ENCODE data around the gene XIST. TPM values are rescaled to one million over a fixed set of nuclear protein-coding genes. Genes with fewer than 3 reads are reported as not detected.

The XIST gene
- total RNA-seq, 1 experiment from 2014 or later = 1.4 TPM

DNA sequence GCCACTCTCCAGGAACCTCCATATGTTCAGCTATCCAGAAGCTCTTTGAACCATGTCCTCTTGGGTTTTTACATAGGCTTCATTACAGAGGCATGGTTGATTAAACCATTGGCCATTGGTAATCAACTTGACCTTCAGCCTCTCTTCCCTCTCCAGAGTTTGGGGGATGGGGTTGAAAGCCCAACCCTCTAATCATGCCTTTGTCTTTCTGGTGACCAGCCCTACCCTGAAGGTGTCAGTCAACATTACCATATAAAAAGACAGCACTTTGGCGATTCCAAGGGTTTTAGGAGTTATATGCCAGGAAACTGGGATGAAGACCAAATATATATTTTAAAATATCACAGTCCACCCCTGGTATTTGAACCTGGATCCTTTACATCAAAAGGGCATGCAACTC, 67.0 kb downstream of the XIST start:
- H4K91ac ChIP-seq (ENCODE audit: insufficient read length, low read depth, low read length) = no peak overlapping the region
- H3K4me1 ChIP-seq (ENCODE audit: insufficient read depth, low read length) = no peaks in the 10 kb centered on the region
- H2BK120ac ChIP-seq (ENCODE audit: low read depth, low read length, poor library complexity, severe bottlenecking) = no peak overlapping the region
- H3K27me3 ChIP-seq (ENCODE audit: insufficient read depth, low read length) = no peaks in the 10 kb centered on the region
- Mint-ChIP-seq H3K4me3 (no peak overlapping the region), H3K36me3 (ENCODE audit: insufficient read depth in 1 of 3, low read depth in 3 of 3) (peaks cover 15 to 28% (median 19%) of the 10 kb centered on the region in 3 experiments; a peak in 6 of 7 replicates), H3K9me3 (peaks cover 17 to 25% of the 10 kb centered on the region in 2 experiments), H3K27ac (no peak overlapping the region), H3K27me3 (ENCODE audit: low read depth) (peaks cover 2% of the 10 kb centered on the region; the same call in 1 of the 2 replicates), H3K4me1 (peaks cover 27 to 48% of the 10 kb centered on the region in 2 experiments)
- H3K27ac ChIP-seq (ENCODE audit: insufficient read length, low read depth, low read length) = no peak overlapping the region
- no peak overlapping the region for H3K18ac ChIP-seq (ENCODE audit: insufficient read length, low read depth, low read length)
- no peak overlapping the region for H2AK5ac ChIP-seq (ENCODE audit: insufficient read length, low read length)
- no peak overlapping the region for H4K5ac ChIP-seq (ENCODE audit: insufficient read length, low read depth, low read length)
- no peaks in the 10 kb centered on the region for H3K23me2 ChIP-seq (ENCODE audit: insufficient read length, low read depth, low read length, poor library complexity, severe bottlenecking)
- no peak overlapping the region for H3K23ac ChIP-seq (ENCODE audit: insufficient read length, low read depth, low read length)
- H4K8ac ChIP-seq (replicated peaks; ENCODE audit: insufficient read length, low read depth, low read length) = no peak overlapping the region
- H4K20me1 ChIP-seq (ENCODE audit: control insufficient read depth, insufficient read depth, insufficient read length) = no peaks in the 10 kb centered on the region
- no peak overlapping the region for H3K4ac ChIP-seq (ENCODE audit: low read depth, low read length)
- H3K4me2 ChIP-seq (ENCODE audit: insufficient read depth, insufficient read length, low read length) = no peak overlapping the region
- no peak overlapping the region for H2BK20ac ChIP-seq (ENCODE audit: low read depth, low read length, poor library complexity, severe bottlenecking)
- no peak overlapping the region for H2BK5ac ChIP-seq (ENCODE audit: insufficient read length, low read length)
- H3K14ac ChIP-seq (ENCODE audit: insufficient read depth, low read length) = no peak overlapping the region
- H3K9me3 ChIP-seq (ENCODE audit: control insufficient read depth, low read depth, low read length) = no peaks in the 10 kb centered on the region
- TF ChIP-seq, protein P1, sequence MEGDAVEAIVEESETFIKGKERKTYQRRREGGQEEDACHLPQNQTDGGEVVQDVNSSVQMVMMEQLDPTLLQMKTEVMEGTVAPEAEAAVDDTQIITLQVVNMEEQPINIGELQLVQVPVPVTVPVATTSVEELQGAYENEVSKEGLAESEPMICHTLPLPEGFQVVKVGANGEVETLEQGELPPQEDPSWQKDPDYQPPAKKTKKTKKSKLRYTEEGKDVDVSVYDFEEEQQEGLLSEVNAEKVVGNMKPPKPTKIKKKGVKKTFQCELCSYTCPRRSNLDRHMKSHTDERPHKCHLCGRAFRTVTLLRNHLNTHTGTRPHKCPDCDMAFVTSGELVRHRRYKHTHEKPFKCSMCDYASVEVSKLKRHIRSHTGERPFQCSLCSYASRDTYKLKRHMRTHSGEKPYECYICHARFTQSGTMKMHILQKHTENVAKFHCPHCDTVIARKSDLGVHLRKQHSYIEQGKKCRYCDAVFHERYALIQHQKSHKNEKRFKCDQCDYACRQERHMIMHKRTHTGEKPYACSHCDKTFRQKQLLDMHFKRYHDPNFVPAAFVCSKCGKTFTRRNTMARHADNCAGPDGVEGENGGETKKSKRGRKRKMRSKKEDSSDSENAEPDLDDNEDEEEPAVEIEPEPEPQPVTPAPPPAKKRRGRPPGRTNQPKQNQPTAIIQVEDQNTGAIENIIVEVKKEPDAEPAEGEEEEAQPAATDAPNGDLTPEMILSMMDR (conservative IDR thresholded peaks at IDR 0.05) = no peak
- no peak overlapping the region for H3K56ac ChIP-seq (ENCODE audit: insufficient read length, low read depth, low read length)
- no peak overlapping the region for H2BK15ac ChIP-seq (ENCODE audit: low read depth, low read length)
- no peak overlapping the region for H2BK12ac ChIP-seq (ENCODE audit: insufficient read length, low read depth, low read length)
- WGBS (ENCODE audit: extremely low coverage, insufficient read length, low lambda C conversion rate) = no CpG with 5 or more reads among the region's 1 CpG
- no peak overlapping the region for H2AFZ ChIP-seq (ENCODE audit: low read length)
- DNase-seq = no peak
- H3K9ac ChIP-seq (ENCODE audit: extremely low read depth, insufficient read length, low read length) = no peak overlapping the region
- H3T11ph ChIP-seq (ENCODE audit: low read length) = no peak overlapping the region
- H3K79me1 ChIP-seq (ENCODE audit: insufficient read depth, low read depth, low read length, poor library complexity, severe bottlenecking) = no peaks in the 10 kb centered on the region
- no peaks in the 10 kb centered on the region for H3K79me2 ChIP-seq (ENCODE audit: insufficient read depth, low read length)
